K562 (cell line): ENCODE data around the gene NR2C2AP. TPM values are rescaled to one million over a fixed set of nuclear protein-coding genes. Genes with fewer than 3 reads are reported as not detected.

Experiments used
- BRF1 ChIP-seq: IDR thresholded peaks from 3 replicates; pipeline ENCODE4 v1.6.1; 2011; ENCODE audit warnings: borderline replicate concordance, mild to moderate bottlenecking; ENCODE audit not compliant: insufficient read length; ENCODE audit errors: extremely low read depth
- CHCHD3 ChIP-seq: fragments of 250-450 bp; sonication (Bioruptor Pico); IDR thresholded peaks from 2 replicates; pipeline ENCODE4 v2.1.2; 2022; ENCODE audit warnings: mild to moderate bottlenecking
- DPF2 ChIP-seq: fragments of 450-650 bp; IDR thresholded peaks from 2 replicates; pipeline ENCODE4 v1.6.1; 2016
- FOXP1 ChIP-seq: sonication (generic); formaldehyde crosslinking; IDR thresholded peaks from 2 replicates; pipeline ENCODE4 v1.8.0; 2022; ENCODE audit warnings: mild to moderate bottlenecking, missing genetic modification reagents
- GMEB1 ChIP-seq: fragments of 250-450 bp; sonication (Bioruptor Pico); IDR thresholded peaks from 2 replicates; pipeline ENCODE4 v1.4.0; 2020; ENCODE audit warnings: mild to moderate bottlenecking
- GTF2B ChIP-seq: IDR thresholded peaks from 2 replicates; pipeline ENCODE4 v1.6.1; 2011; ENCODE audit not compliant: insufficient read length; ENCODE audit errors: extremely low read depth
- HCFC1 ChIP-seq: IDR thresholded peaks from 2 replicates; pipeline ENCODE4 v1.6.1; 2012; ENCODE audit warnings: low read depth, low read length, improper control_type of control experiment
- ILK ChIP-seq: fragments of 450-650 bp; IDR thresholded peaks from 2 replicates; pipeline ENCODE4 v1.6.1; 2016; ENCODE audit warnings: missing genetic modification characterization, low read depth, mild to moderate bottlenecking, missing compliant biosample characterization, moderate library complexity, borderline replicate concordance
- MTA1 ChIP-seq: fragments of 450-650 bp; IDR thresholded peaks from 2 replicates; pipeline ENCODE4 v1.6.1; 2017; ENCODE audit warnings: borderline replicate concordance
- MYBL2 ChIP-seq, 2 experiments: fragments of 450-650 bp in 1 of 2; sonication (generic) in 1 of 2; formaldehyde crosslinking in 1 of 2; IDR thresholded peaks; 2 replicates each; pipeline versions ENCODE4 v1.6.1 to v1.8.1; 2017 to 2022; ENCODE audit warnings: borderline replicate concordance in 1 of 2, inconsistent platforms in 1 of 2, low read depth in 1 of 2, mild to moderate bottlenecking in 1 of 2, missing genetic modification reagents in 1 of 2, moderate library complexity in 1 of 2
- NR1H2 ChIP-seq: sonication (generic); formaldehyde crosslinking; IDR thresholded peaks from 2 replicates; pipeline ENCODE4 v1.4.0; 2020; ENCODE audit warnings: mild to moderate bottlenecking, missing genetic modification reagents
- SAP30 ChIP-seq: fragments of 200-600 bp; sonication (generic); IDR thresholded peaks from 2 replicates; pipeline ENCODE4 v1.6.1; 2012; ENCODE audit warnings: borderline replicate concordance, low read depth, mild to moderate bottlenecking, moderate library complexity, low read length, control low read depth, inconsistent platforms; ENCODE audit not compliant: insufficient read depth, poor library complexity, severe bottlenecking
- STAT5B ChIP-seq: fragments of 250-450 bp; sonication (Bioruptor Pico); IDR thresholded peaks from 2 replicates; pipeline ENCODE4 v1.8.0; 2021; ENCODE audit warnings: mild to moderate bottlenecking, inconsistent platforms
- TAF7 ChIP-seq: fragments of 450-650 bp; IDR thresholded peaks from 2 replicates; pipeline ENCODE4 v1.6.1; 2016; ENCODE audit warnings: missing genetic modification characterization, missing compliant biosample characterization
- TGIF2 ChIP-seq: sonication (generic); formaldehyde crosslinking; IDR thresholded peaks from 2 replicates; pipeline ENCODE4 v1.8.1; 2022; ENCODE audit warnings: mild to moderate bottlenecking, missing genetic modification reagents, moderate library complexity
- ZNF707 ChIP-seq: fragments of 250-450 bp; sonication (Bioruptor Pico); conservative IDR thresholded peaks from 2 replicates; pipeline ENCODE4 v1.8.0; 2022; ENCODE audit warnings: inconsistent platforms, mild to moderate bottlenecking, moderate library complexity
- ZNF76 ChIP-seq: fragments of 250-450 bp; sonication (Bioruptor Pico); IDR thresholded peaks from 2 replicates; pipeline ENCODE4 v1.4.0; 2020; ENCODE audit warnings: mild to moderate bottlenecking, moderate library complexity, borderline replicate concordance
- ZNF764 ChIP-seq: fragments of 250-450 bp; sonication (Bioruptor Pico); IDR thresholded peaks from 2 replicates; pipeline ENCODE4 v1.4.0; 2020; ENCODE audit warnings: low read depth, mild to moderate bottlenecking, moderate library complexity
- polyA plus RNA-seq, 8 experiments: library from polyadenylated mRNA; depleted of rRNA in 4 of 8; stranded (reverse) in 5 of 8; unstranded in 3 of 8; fragments of >200 nt; fragmentation: Nextera tagmentation in 2 of 8; fragmentation: Illumina TruSeq in 1 of 8; extraction: Ambion mirVana in 2 of 8; extraction: Trizol in 1 of 8; gene quantifications; 2 replicates each; pipeline versions ENCODE4 v1.2.1 to v1.2.3, GENCODE V29; 2011 to 2014; ENCODE audit warnings: inconsistent platforms in 1 of 8, missing spikeins in 1 of 8
- total RNA-seq, 7 experiments: library from RNA; depleted of rRNA in 6 of 7; stranded (reverse); fragments of >200 nt in 6 of 7; fragmentation: Illumina TruSeq in 2 of 7; extraction: Trizol in 2 of 7; gene quantifications; 2 replicates each; pipeline versions ENCODE4 v1.2.1 to v1.2.3, GENCODE V29; 2011 to 2021; ENCODE audit warnings: low replicate concordance in 1 of 7
- TF ChIP-seq, protein P1 (sequence below): fragments of 450-650 bp; formaldehyde crosslinking; IDR thresholded peaks from 2 replicates; pipeline ENCODE4 v1.4.0; 2020; ENCODE audit warnings: mild to moderate bottlenecking
- TF ChIP-seq, protein P2 (sequence below): fragments of 450-650 bp; IDR thresholded peaks from 2 replicates; pipeline ENCODE4 v1.6.1; 2018; ENCODE audit not compliant: partially characterized antibody

NR2C2AP gene
- total and polyA plus RNA-seq, 9 of the 15 experiments (the other 6 are each of a cell fraction or from before 2014, with no cell fraction given), result 23.7 to 77.4 (median 32.4) TPM

GRCh38 chr19:19192078-19192882 lies 10.9 kb downstream of the NR2C2AP start, which contains the start of the genes BORCS8 and RFXANK (continued):
- TF ChIP-seq MYBL2 (IDR thresholded peaks at IDR 0.05; ENCODE audit: low read depth), result no peak
- no peak for TF ChIP-seq MYBL2 (CRISPR knock-in tag; IDR thresholded peaks at IDR 0.05; ENCODE audit: borderline replicate concordance)
- TF ChIP-seq TAF7 (tag), result peak; percentile 78
- TF ChIP-seq, protein P1, sequence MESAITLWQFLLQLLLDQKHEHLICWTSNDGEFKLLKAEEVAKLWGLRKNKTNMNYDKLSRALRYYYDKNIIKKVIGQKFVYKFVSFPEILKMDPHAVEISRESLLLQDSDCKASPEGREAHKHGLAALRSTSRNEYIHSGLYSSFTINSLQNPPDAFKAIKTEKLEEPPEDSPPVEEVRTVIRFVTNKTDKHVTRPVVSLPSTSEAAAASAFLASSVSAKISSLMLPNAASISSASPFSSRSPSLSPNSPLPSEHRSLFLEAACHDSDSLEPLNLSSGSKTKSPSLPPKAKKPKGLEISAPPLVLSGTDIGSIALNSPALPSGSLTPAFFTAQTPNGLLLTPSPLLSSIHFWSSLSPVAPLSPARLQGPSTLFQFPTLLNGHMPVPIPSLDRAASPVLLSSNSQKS (CRISPR knock-in tag), result no peak
- TF ChIP-seq, protein P2, sequence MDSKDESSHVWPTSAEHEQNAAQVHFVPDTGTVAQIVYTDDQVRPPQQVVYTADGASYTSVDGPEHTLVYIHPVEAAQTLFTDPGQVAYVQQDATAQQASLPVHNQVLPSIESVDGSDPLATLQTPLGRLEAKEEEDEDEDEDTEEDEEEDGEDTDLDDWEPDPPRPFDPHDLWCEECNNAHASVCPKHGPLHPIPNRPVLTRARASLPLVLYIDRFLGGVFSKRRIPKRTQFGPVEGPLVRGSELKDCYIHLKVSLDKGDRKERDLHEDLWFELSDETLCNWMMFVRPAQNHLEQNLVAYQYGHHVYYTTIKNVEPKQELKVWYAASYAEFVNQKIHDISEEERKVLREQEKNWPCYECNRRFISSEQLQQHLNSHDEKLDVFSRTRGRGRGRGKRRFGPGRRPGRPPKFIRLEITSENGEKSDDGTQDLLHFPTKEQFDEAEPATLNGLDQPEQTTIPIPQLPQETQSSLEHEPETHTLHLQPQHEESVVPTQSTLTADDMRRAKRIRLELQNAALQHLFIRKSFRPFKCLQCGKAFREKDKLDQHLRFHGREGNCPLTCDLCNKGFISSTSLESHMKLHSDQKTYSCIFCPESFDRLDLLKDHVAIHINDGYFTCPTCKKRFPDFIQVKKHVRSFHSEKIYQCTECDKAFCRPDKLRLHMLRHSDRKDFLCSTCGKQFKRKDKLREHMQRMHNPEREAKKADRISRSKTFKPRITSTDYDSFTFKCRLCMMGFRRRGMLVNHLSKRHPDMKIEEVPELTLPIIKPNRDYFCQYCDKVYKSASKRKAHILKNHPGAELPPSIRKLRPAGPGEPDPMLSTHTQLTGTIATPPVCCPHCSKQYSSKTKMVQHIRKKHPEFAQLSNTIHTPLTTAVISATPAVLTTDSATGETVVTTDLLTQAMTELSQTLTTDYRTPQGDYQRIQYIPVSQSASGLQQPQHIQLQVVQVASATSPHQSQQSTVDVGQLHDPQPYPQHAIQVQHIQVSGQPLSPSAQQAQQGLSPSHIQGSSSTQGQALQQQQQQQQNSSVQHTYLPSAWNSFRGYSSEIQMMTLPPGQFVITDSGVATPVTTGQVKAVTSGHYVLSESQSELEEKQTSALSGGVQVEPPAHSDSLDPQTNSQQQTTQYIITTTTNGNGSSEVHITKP, result peak; percentile 70
- TF ChIP-seq ZNF76 (CRISPR knock-in tag), result no peak
- TF ChIP-seq ILK (tag), result no peak
- no peak for TF ChIP-seq ZNF764
- TF ChIP-seq FOXP1 (CRISPR knock-in tag), result peak; percentile 95
- no peak for TF ChIP-seq BRF1
- no peak for TF ChIP-seq STAT5B
- 0 out of 2 replicates have a peak, but pooled peaks have one; percentile 21 for TF ChIP-seq GMEB1 (CRISPR knock-in tag)
- peak; percentile 55; the same call in 1 of the 2 replicates for TF ChIP-seq DPF2
- peak; percentile 82 for TF ChIP-seq SAP30
- 0 out of 2 replicates have a peak, but pooled peaks have one; percentile 23 for TF ChIP-seq CHCHD3
- no peak for TF ChIP-seq GTF2B
- peak; percentile 50; the same call in 1 of the 2 replicates for TF ChIP-seq ZNF707 (CRISPR knock-in tag)
- peak; percentile 88 for TF ChIP-seq HCFC1
- no peak for TF ChIP-seq TGIF2 (CRISPR knock-in tag)
- 0 out of 2 replicates have a peak, but pooled peaks have one; percentile 16 for TF ChIP-seq MTA1
- TF ChIP-seq NR1H2 (CRISPR knock-in tag), result no peak
